Activated CD8-positive, alpha-beta memory T cell treated with anti-CD3 and anti-CD28 coated beads for 48 hours (primary cell): Measurements from ENCODE around the gene FGF1.
A peak's percentile ranks its signal among the peaks of the same experiment; 100 is the strongest.

ENCODE experiments used
- DNase-seq, 3 experiments: peaks; one replicate each; pipeline ENCODE4 v3.0.0-alpha.2; 2020; ENCODE audit warnings: low read depth in 2 of 3, low spot score in 2 of 3

The FGF1 gene

GRCh38 chr5:142685418-142686209 is at the start of gene FGF1:
Gene FGF1 (minus strand): TSS chr5:142686090. CDS start chr5:142614127, 71,963 bp downstream.
- no peak for DNase-seq

- DNase-seq = no peak
Observed at GRCh38 chr5:142727735-142728047, 41.8 kb upstream of the FGF1 start.

GRCh38 chr5:142726188-142726731 is 40.4 kb upstream of the FGF1 start:
- no peak for DNase-seq

- DNase-seq = no peak
Observed at GRCh38 chr5:142725231-142726187, 39.6 kb upstream of the FGF1 start.

- no peak for DNase-seq
Observed at GRCh38 chr5:142724821-142725220, 38.9 kb upstream of the FGF1 start.

- no peak for DNase-seq
Observed at GRCh38 chr5:142722896-142723295, 37.0 kb upstream of the FGF1 start.

- no peak for DNase-seq
Observed at GRCh38 chr5:142722146-142722545, 36.3 kb upstream of the FGF1 start.

GRCh38 chr5:142720641-142721271 is 34.9 kb upstream of the FGF1 start:
- DNase-seq = no peak

- DNase-seq = no peak
Observed at GRCh38 chr5:142719836-142720370, 34.0 kb upstream of the FGF1 start.

- no peak for DNase-seq
Observed at GRCh38 chr5:142717582-142718215, 31.8 kb upstream of the FGF1 start.

GRCh38 chr5:142716963-142717362 is 31.1 kb upstream of the FGF1 start:
- DNase-seq = peak in 1 of 3 experiments; percentile 11

- no peak for DNase-seq
Observed at GRCh38 chr5:142715291-142715690, 29.4 kb upstream of the FGF1 start.

GRCh38 chr5:142713121-142713706 is 27.3 kb upstream of the FGF1 start:
- peak; percentile 70 to 86 (median 80) for DNase-seq

GRCh38 chr5:142703153-142703552 is 17.3 kb upstream of the FGF1 start:
- DNase-seq = no peak

GRCh38 chr5:142701673-142702311 is 15.9 kb upstream of the FGF1 start:
- no peak for DNase-seq

- no peak for DNase-seq
Observed at GRCh38 chr5:142700566-142700965, 14.7 kb upstream of the FGF1 start.

- peak; percentile 40 to 72 (median 63) for DNase-seq
Observed at GRCh38 chr5:142699184-142699720, 13.4 kb upstream of the FGF1 start.

GRCh38 chr5:142698447-142699183 is 12.7 kb upstream of the FGF1 start:
- DNase-seq = no peak
